Nephron (organoid): ENCODE data around the gene GRM1.

Experiments
- H3K27ac Mint-ChIP-seq, 3 experiments: 2 replicates each; pipeline ENCODE4 v1.8.0; 2020; ENCODE audit warnings: mixed read lengths in 3 of 3, mild to moderate bottlenecking in 2 of 3, moderate library complexity in 1 of 3
- H3K27me3 Mint-ChIP-seq: 2 replicates; pipeline ENCODE4 v1.8.0; 2021; ENCODE audit warnings: low read depth, mild to moderate bottlenecking, moderate library complexity, mixed read lengths
- H3K36me3 Mint-ChIP-seq: 2 replicates; pipeline ENCODE4 v1.8.0; 2020; ENCODE audit warnings: low read depth, mixed read lengths
- H3K4me1 Mint-ChIP-seq: 2 replicates; pipeline ENCODE4 v1.8.0; 2020; ENCODE audit warnings: mixed read lengths
- H3K4me3 Mint-ChIP-seq, 3 experiments: 2 replicates each; pipeline ENCODE4 v1.8.0; 2020; ENCODE audit warnings: mild to moderate bottlenecking in 3 of 3, mixed read lengths in 3 of 3, moderate library complexity in 2 of 3
- H3K9me3 Mint-ChIP-seq: 2 replicates; pipeline ENCODE4 v1.8.0; 2020; ENCODE audit warnings: mixed read lengths
- CTCF ChIP-seq, 3 experiments: fragments of 200-600 bp; sonication (generic); IDR thresholded peaks; one replicate each; pipeline ENCODE4 v1.5.0; 2021; ENCODE audit warnings: antibody characterized with exemption in 3 of 3; ENCODE audit not compliant: unreplicated experiment in 3 of 3

GRM1 gene

GRCh38 chr6:146071781-146072180 is 42.9 kb downstream of the GRM1 start:
- H3K9me3 Mint-ChIP-seq, result no peaks in the 10 kb centered on the region
- no peak for TF ChIP-seq CTCF (IDR thresholded peaks at IDR 0.05; ENCODE audit: unreplicated experiment in 3 of 3)
- H3K4me3 Mint-ChIP-seq, result no peak overlapping the region
- H3K27me3 Mint-ChIP-seq, result peaks cover 4% of the 10 kb centered on the region
- H3K27ac Mint-ChIP-seq, result no peak overlapping the region
- H3K36me3 Mint-ChIP-seq, result no peaks in the 10 kb centered on the region
- no peaks in the 10 kb centered on the region for H3K4me1 Mint-ChIP-seq

- H3K27me3 Mint-ChIP-seq, result peaks cover 8% of the 10 kb centered on the region
- no peak for TF ChIP-seq CTCF (IDR thresholded peaks at IDR 0.05; ENCODE audit: unreplicated experiment in 3 of 3)
- no peaks in the 10 kb centered on the region for H3K36me3 Mint-ChIP-seq
- H3K27ac Mint-ChIP-seq, result no peak overlapping the region
- H3K4me3 Mint-ChIP-seq, result no peak overlapping the region
- H3K4me1 Mint-ChIP-seq, result no peaks in the 10 kb centered on the region
- no peaks in the 10 kb centered on the region for H3K9me3 Mint-ChIP-seq
Observed at GRCh38 chr6:146077992-146078391, 49.1 kb downstream of the GRM1 start.

- Mint-ChIP-seq H3K9me3 (no peaks in the 10 kb centered on the region), H3K27ac (no peak overlapping the region), H3K27me3 (peaks cover 8% of the 10 kb centered on the region), H3K36me3 (no peaks in the 10 kb centered on the region), H3K4me1 (no peaks in the 10 kb centered on the region), H3K4me3 (no peak overlapping the region)
- no peak for TF ChIP-seq CTCF (IDR thresholded peaks at IDR 0.05; ENCODE audit: unreplicated experiment in 3 of 3)
Observed at GRCh38 chr6:146087386-146087785, 58.5 kb downstream of the GRM1 start.

- Mint-ChIP-seq H3K4me1 (no peaks in the 10 kb centered on the region), H3K4me3 (no peak overlapping the region), H3K36me3 (no peaks in the 10 kb centered on the region), H3K27ac (no peak overlapping the region), H3K27me3 (peaks cover 3% of the 10 kb centered on the region), H3K9me3 (no peaks in the 10 kb centered on the region)
- TF ChIP-seq CTCF (IDR thresholded peaks at IDR 0.05; ENCODE audit: unreplicated experiment in 3 of 3), result no peak
Observed at GRCh38 chr6:146090474-146090873, 61.6 kb downstream of the GRM1 start.

- H3K27me3 Mint-ChIP-seq, result no peaks in the 10 kb centered on the region
- no peak overlapping the region for H3K27ac Mint-ChIP-seq
- H3K9me3 Mint-ChIP-seq, result no peaks in the 10 kb centered on the region
- H3K4me3 Mint-ChIP-seq, result no peak overlapping the region
- H3K36me3 Mint-ChIP-seq, result no peaks in the 10 kb centered on the region
- TF ChIP-seq CTCF (IDR thresholded peaks at IDR 0.05; ENCODE audit: unreplicated experiment in 3 of 3), result no peak
- no peaks in the 10 kb centered on the region for H3K4me1 Mint-ChIP-seq
Observed at GRCh38 chr6:146092961-146093686, 64.3 kb downstream of the GRM1 start.

GRCh38 chr6:146095481-146095880 is 66.6 kb downstream of the GRM1 start:
- no peak overlapping the region for H3K27ac Mint-ChIP-seq
- H3K36me3 Mint-ChIP-seq, result no peaks in the 10 kb centered on the region
- H3K4me3 Mint-ChIP-seq, result no peak overlapping the region
- H3K9me3 Mint-ChIP-seq, result no peaks in the 10 kb centered on the region
- no peaks in the 10 kb centered on the region for H3K27me3 Mint-ChIP-seq
- no peaks in the 10 kb centered on the region for H3K4me1 Mint-ChIP-seq
- no peak for TF ChIP-seq CTCF (IDR thresholded peaks at IDR 0.05; ENCODE audit: unreplicated experiment in 3 of 3)
